H1 (cell line): Measurements from ENCODE around the gene LIPE. TPM values are rescaled to one million over a fixed set of nuclear protein-coding genes. Genes with fewer than 3 reads are reported as not detected.
A peak's percentile ranks its signal among the peaks of the same experiment; 100 is the strongest.

Experiments
- CTCF ChIA-PET: fragments of 300-600 bp; sonication (Branson Sonifier 250); formaldehyde crosslinking; loops from one replicate; lab custom pipeline; 2021; ENCODE audit not compliant: partially characterized antibody; lab: Charles Lee
- POLR2A ChIA-PET: fragments of 300-600 bp; sonication (Branson Sonifier 250); formaldehyde crosslinking; loops from one replicate; lab custom pipeline; 2021; ENCODE audit warnings: inconsistent platforms; ENCODE audit not compliant: partially characterized antibody; lab: Charles Lee
- DNase-seq, 2 experiments: peaks; one replicate each; pipeline versions ENCODE4 v3.0.0 to v3.0.0-alpha.2; 2010 to 2022; ENCODE audit warnings: low spot score in 2 of 2, low read depth in 1 of 2, mixed read lengths in 1 of 2
- FAIRE-seq: peaks from 2 replicates; lab custom pipeline; 2011; peaks lifted over from hg19 to GRCh38; lab: Jason Lieb, UNC
- H2AFZ ChIP-seq: 2 replicates; pipeline ENCODE4 v1.8.1; 2012; ENCODE audit warnings: low read length, inconsistent platforms
- H2AK5ac ChIP-seq: 2 replicates; pipeline ENCODE4 v1.6.1; 2013; ENCODE audit warnings: low read depth, low read length
- H2BK120ac ChIP-seq: replicated peaks from 2 replicates; pipeline ENCODE3; 2013; ENCODE audit warnings: low read depth, low read length, inconsistent platforms
- H2BK12ac ChIP-seq: 2 replicates; pipeline ENCODE4 v1.6.1; 2013; ENCODE audit warnings: low read depth, low read length
- H2BK15ac ChIP-seq: 2 replicates; pipeline ENCODE4 v1.6.1; 2013; ENCODE audit warnings: low read length
- H2BK20ac ChIP-seq: 2 replicates; pipeline ENCODE4 v1.6.1; 2013; ENCODE audit warnings: low read length
- H2BK5ac ChIP-seq: 2 replicates; pipeline ENCODE4 v1.6.1; 2013; ENCODE audit warnings: low read depth, low read length
- H3K14ac ChIP-seq: 2 replicates; pipeline ENCODE4 v1.6.1; 2013; ENCODE audit warnings: inconsistent platforms; ENCODE audit not compliant: insufficient read length
- H3K18ac ChIP-seq: 2 replicates; pipeline ENCODE4 v1.6.1; 2013; ENCODE audit warnings: low read length; ENCODE audit errors: extremely low read depth
- H3K23ac ChIP-seq: 2 replicates; pipeline ENCODE4 v1.6.1; 2013; ENCODE audit warnings: inconsistent platforms; ENCODE audit not compliant: insufficient read length
- H3K23me2 ChIP-seq: 2 replicates; pipeline ENCODE4 v1.6.1; 2013; ENCODE audit warnings: low read depth, low read length
- H3K27ac ChIP-seq: 2 replicates; pipeline ENCODE4 v1.6.1; 2011; ENCODE audit warnings: low read depth, low read length, inconsistent platforms
- H3K27me3 ChIP-seq, 4 experiments: replicated peaks in 1 of 4; 1 replicate in 1 of 4; 2 replicates in 3 of 4; pipeline versions ENCODE4 v1.6.1 to v1.8.1; 2011 to 2013; ENCODE audit warnings: low read length in 3 of 4, mild to moderate bottlenecking in 3 of 4, inconsistent platforms in 2 of 4, mixed read lengths in 2 of 4, moderate library complexity in 1 of 4; ENCODE audit not compliant: control insufficient read depth in 3 of 4, insufficient read depth in 3 of 4; ENCODE audit errors: extremely low read depth in 1 of 4
- H3K36me3 ChIP-seq, 4 experiments: 2 replicates each; pipeline versions ENCODE4 v1.6.1 to v1.8.1; 2011 to 2013; ENCODE audit warnings: mild to moderate bottlenecking in 4 of 4, low read length in 3 of 4, moderate library complexity in 2 of 4, control low read depth in 1 of 4, inconsistent platforms in 1 of 4; ENCODE audit not compliant: insufficient read depth in 4 of 4, control insufficient read depth in 2 of 4
- H3K4ac ChIP-seq: replicated peaks from 2 replicates; pipeline ENCODE3; 2013; ENCODE audit warnings: low read length, low read depth, mixed read lengths, inconsistent platforms; ENCODE audit not compliant: insufficient read length
- H3K4me1 ChIP-seq, 4 experiments: replicated peaks in 1 of 4; 1 replicate in 1 of 4; 2 replicates in 3 of 4; pipeline versions ENCODE4 v1.6.1 to v1.8.1; 2011 to 2013; ENCODE audit warnings: low read length in 3 of 4, inconsistent platforms in 2 of 4, mixed read lengths in 1 of 4; ENCODE audit not compliant: insufficient read depth in 4 of 4, control insufficient read depth in 3 of 4
- H3K4me2 ChIP-seq, 2 experiments: 2 replicates each; pipeline versions ENCODE4 v1.6.1 to v1.8.1; 2011 to 2013; ENCODE audit warnings: low read depth in 2 of 2, low read length in 2 of 2, control low read depth in 1 of 2, inconsistent platforms in 1 of 2, mild to moderate bottlenecking in 1 of 2; ENCODE audit not compliant: insufficient read depth in 1 of 2
- H3K4me3 ChIP-seq, 4 experiments: fragments of 200-600, 300-600 bp in 1 of 4; sonication (generic), shearing (Covaris generic), sonication (Bioruptor Twin) in 1 of 4; 2 replicates each; pipeline versions ENCODE4 v1.5.1 to v1.8.1; 2011 to 2016; ENCODE audit warnings: low read length in 4 of 4, low read depth in 3 of 4, control low read depth in 2 of 4, inconsistent platforms in 2 of 4, mild to moderate bottlenecking in 2 of 4, mixed read lengths in 1 of 4, moderate library complexity in 1 of 4; ENCODE audit not compliant: insufficient read depth in 2 of 4; ENCODE audit errors: extremely low read depth in 1 of 4
- H3K56ac ChIP-seq: replicated peaks from 2 replicates; pipeline ENCODE3; 2013; ENCODE audit warnings: low read depth, mild to moderate bottlenecking, mixed read lengths, low read length, inconsistent platforms; ENCODE audit not compliant: insufficient read length
- H3K79me1 ChIP-seq: 2 replicates; pipeline ENCODE4 v1.6.1; 2013; ENCODE audit warnings: low read depth, low read length, control low read depth
- H3K79me2 ChIP-seq, 2 experiments: 2 replicates each; pipeline versions ENCODE4 v1.6.1 to v1.8.1; 2012 to 2013; ENCODE audit warnings: low read length in 2 of 2, mild to moderate bottlenecking in 2 of 2, inconsistent platforms in 1 of 2; ENCODE audit not compliant: insufficient read depth in 2 of 2, control insufficient read depth in 1 of 2
- H3K9ac ChIP-seq, 4 experiments: replicated peaks in 1 of 4; 1 replicate in 1 of 4; 2 replicates in 3 of 4; pipeline versions ENCODE4 v1.6.1 to v1.8.1; 2011 to 2013; ENCODE audit warnings: low read depth in 3 of 4, low read length in 3 of 4, control low read depth in 2 of 4, mild to moderate bottlenecking in 2 of 4, moderate library complexity in 2 of 4, inconsistent platforms in 1 of 4; ENCODE audit errors: extremely low read depth in 1 of 4
- H3K9me3 ChIP-seq, 2 experiments: 2 replicates each; pipeline versions ENCODE4 v1.6.1 to v1.8.1; 2012 to 2013; ENCODE audit warnings: mild to moderate bottlenecking in 2 of 2, moderate library complexity in 2 of 2, control low read depth in 1 of 2, inconsistent platforms in 1 of 2, low read depth in 1 of 2, low read length in 1 of 2, mixed read lengths in 1 of 2; ENCODE audit not compliant: insufficient read depth in 2 of 2
- H4K20me1 ChIP-seq, 2 experiments: replicated peaks in 1 of 2; 2 replicates each; pipeline versions ENCODE3 to v1.8.1; 2011 to 2013; ENCODE audit warnings: inconsistent platforms in 2 of 2, low read length in 2 of 2, mild to moderate bottlenecking in 1 of 2; ENCODE audit not compliant: insufficient read depth in 2 of 2, control insufficient read depth in 1 of 2
- H4K5ac ChIP-seq: 2 replicates; pipeline ENCODE4 v1.6.1; 2013; ENCODE audit warnings: low read length, low read depth, mixed read lengths, inconsistent platforms; ENCODE audit not compliant: insufficient read length
- H4K8ac ChIP-seq: 2 replicates; pipeline ENCODE4 v1.8.0; 2013; ENCODE audit warnings: mild to moderate bottlenecking, moderate library complexity, low read length, inconsistent platforms; ENCODE audit not compliant: insufficient read depth; ENCODE audit errors: extremely low read depth
- H4K91ac ChIP-seq: replicated peaks from 2 replicates; pipeline ENCODE3; 2013; ENCODE audit warnings: low read length, mixed read lengths, inconsistent platforms; ENCODE audit not compliant: insufficient read length
- POU5F1 ChIP-seq: IDR thresholded peaks from 2 replicates; pipeline ENCODE4 v1.6.1; 2011; ENCODE audit warnings: low read depth, mild to moderate bottlenecking, low read length, moderate library complexity
- RAD21 ChIP-seq, 2 experiments: IDR thresholded peaks in 1 of 2; conservative IDR thresholded peaks in 1 of 2; 2 replicates each; pipeline ENCODE4 v1.6.1; 2011; ENCODE audit warnings: low read depth in 2 of 2, low read length in 2 of 2, improper control_type of control experiment in 1 of 2, inconsistent platforms in 1 of 2, mild to moderate bottlenecking in 1 of 2, moderate library complexity in 1 of 2
- SAP30 ChIP-seq: fragments of 300-600 bp; sonication (generic); IDR thresholded peaks from 2 replicates; pipeline ENCODE4 v1.7.1; 2012; ENCODE audit warnings: low read length, moderate library complexity, mild to moderate bottlenecking, inconsistent platforms; ENCODE audit not compliant: insufficient read depth, insufficient replicate concordance
- YY1 ChIP-seq: IDR thresholded peaks from 2 replicates; pipeline ENCODE4 v1.6.1; 2011; ENCODE audit warnings: low read depth, mild to moderate bottlenecking, low read length
- WGBS, 2 experiments: shearing (Covaris generic) in 1 of 2; methylation state at CpG; one replicate each; pipeline versions ENCODE4 v1.1.6 to v1.1.7; 2013 to 2015; ENCODE audit warnings: low lambda C conversion rate in 2 of 2, mixed read lengths in 2 of 2, inconsistent platforms in 1 of 2, low coverage in 1 of 2, missing lambda C conversion rate in 1 of 2; ENCODE audit not compliant: insufficient replicate concordance in 2 of 2, insufficient coverage in 1 of 2, insufficient read length in 1 of 2; ENCODE audit errors: extremely low coverage in 1 of 2, missing lambda C conversion rate in 1 of 2; 5-methylcytosine and 5-hydroxymethylcytosine counted together
- polyA plus RNA-seq, 7 experiments: library from polyadenylated mRNA; depleted of rRNA in 3 of 7; stranded (reverse) in 5 of 7; unstranded in 2 of 7; fragments of >200 nt in 5 of 7; fragments of 200-250 nt in 2 of 7; gene quantifications; 1 replicate in 5 of 7; 2 replicates in 1 of 7; 4 replicates in 1 of 7; pipeline versions ENCODE4 v1.2.1 to v1.2.3, GENCODE V29; 2011 to 2013; ENCODE audit warnings: missing spikeins in 2 of 7, mixed read lengths in 2 of 7
- total RNA-seq: library from RNA; stranded (reverse); fragmentation: NEBNext Ultra II Directional; extraction: Animal tissue kit (Norgen Biotek cat#: 25700); gene quantifications from 2 replicates; pipeline ENCODE4 v1.2.1, GENCODE V29; 2021
- TF ChIP-seq, protein P1 (sequence below), 3 experiments: IDR thresholded peaks; 1 replicate in 2 of 3; 2 replicates in 1 of 3; pipeline versions ENCODE4 v1.5.1 to v1.6.1; 2011; ENCODE audit warnings: low read length in 3 of 3, mild to moderate bottlenecking in 3 of 3, inconsistent platforms in 2 of 3, low read depth in 1 of 3, moderate library complexity in 1 of 3; ENCODE audit not compliant: insufficient read depth in 1 of 3; ENCODE audit errors: control extremely low read depth in 1 of 3
- TF ChIP-seq, protein P2 (sequence below): IDR thresholded peaks from 2 replicates; pipeline ENCODE4 v1.6.1; 2011; ENCODE audit warnings: low read length, improper control_type of control experiment
- TF ChIP-seq, protein P3 (sequence below): IDR thresholded peaks from 2 replicates; pipeline ENCODE4 v1.6.1; 2012; ENCODE audit warnings: inconsistent platforms

The LIPE gene
- total and polyA plus RNA-seq, 2 of the 8 experiments (the other 6 are each of a cell fraction or from before 2014, with no cell fraction given), result 8.7 to 15.9 TPM

DNA sequence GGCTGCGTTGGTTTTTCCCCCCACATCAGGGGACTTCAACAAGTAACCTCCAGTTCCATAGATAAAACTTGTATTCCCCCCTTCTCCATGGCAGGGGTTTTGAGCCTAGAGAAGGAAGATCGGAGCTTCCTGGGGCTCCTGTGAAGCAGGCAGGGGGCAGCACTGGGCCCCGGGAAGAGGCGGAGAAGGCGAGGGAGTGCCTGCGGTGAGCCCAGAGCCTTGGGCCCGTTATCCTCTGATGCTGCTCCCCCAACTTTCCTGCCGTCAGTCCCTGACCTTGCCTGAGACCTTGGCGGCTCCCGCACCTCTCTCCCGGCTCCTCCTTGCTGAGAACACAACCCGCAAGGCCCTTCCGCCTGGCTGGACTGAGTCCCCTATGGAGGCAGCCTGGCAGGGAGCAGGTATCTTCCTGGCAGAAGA, 2.5 kb downstream of the LIPE start:
- H3K23ac ChIP-seq, result no peak overlapping the region
- no peak overlapping the region; the same call in 1 of the 2 replicates for H2BK20ac ChIP-seq
- ChIA-PET CTCF (interaction anchor here (0.8 to 10.3 kb wide), 11 partner anchors 11 to 285 kb away, joined by 3 to 101 read pairs (median 3); partner anchors contain the start of gene CXCL17), POLR2A (interaction anchor here (0.5 to 3.1 kb wide), 11 partner anchors 9 to 1897 kb away, joined by 3 to 24 read pairs (median 6); no protein-coding TSS in a partner anchor)
- peaks cover 7% of the 10 kb centered on the region; the same call in 1 of the 2 replicates for H3K23me2 ChIP-seq
- no peak overlapping the region for H2AK5ac ChIP-seq
- peaks cover 0 to 13% (median 4%) of the 10 kb centered on the region in 4 experiments; a peak in 5 of 7 replicates for H3K4me1 ChIP-seq
- peaks cover 4 to 9% of the 10 kb centered on the region in 2 experiments for H3K9me3 ChIP-seq
- H3K4me2 ChIP-seq, result 0 out of 4 replicates have a peak overlapping the region, but pooled peaks of 1 of the 2 experiments have one; percentile 4
- H4K91ac ChIP-seq, result no peak overlapping the region
- no peak overlapping the region for H2AFZ ChIP-seq
- no peak overlapping the region for H4K5ac ChIP-seq
- H2BK120ac ChIP-seq, result no peak overlapping the region
- H3K27me3 ChIP-seq, result peaks cover 13 to 41% (median 36%) of the 10 kb centered on the region in 4 experiments
- FAIRE-seq (no peak), DNase-seq (peak in 1 of 2 experiments; percentile 63)
- no peak overlapping the region for H3K56ac ChIP-seq
- 0 out of 2 replicates have a peak overlapping the region, but pooled peaks have one; percentile 55 for H3K18ac ChIP-seq
- H2BK15ac ChIP-seq, result peak overlapping the region; percentile 65; the same call in 1 of the 2 replicates
- H4K8ac ChIP-seq, result no peak overlapping the region
- no peaks in the 10 kb centered on the region for H3K36me3 ChIP-seq
- no peak overlapping the region for H3K4me3 ChIP-seq
- H3K79me1 ChIP-seq, result no peaks in the 10 kb centered on the region
- H3K9ac ChIP-seq, result no peak overlapping the region
- H3K79me2 ChIP-seq, result no peaks in the 10 kb centered on the region
- H3K4ac ChIP-seq, result no peak overlapping the region
- H4K20me1 ChIP-seq, result peaks cover 7 to 14% of the 10 kb centered on the region in 2 experiments
- no peak overlapping the region for H2BK12ac ChIP-seq
- no peak overlapping the region for H3K27ac ChIP-seq
- H2BK5ac ChIP-seq, result no peak overlapping the region
- 82% methylated on average over 12 of the region's 13 CpGs; no CpG with 5 or more reads in 1 of the 2 experiments for WGBS, 2 experiments
- H3K14ac ChIP-seq, result no peak overlapping the region
- TF ChIP-seq, protein P1, sequence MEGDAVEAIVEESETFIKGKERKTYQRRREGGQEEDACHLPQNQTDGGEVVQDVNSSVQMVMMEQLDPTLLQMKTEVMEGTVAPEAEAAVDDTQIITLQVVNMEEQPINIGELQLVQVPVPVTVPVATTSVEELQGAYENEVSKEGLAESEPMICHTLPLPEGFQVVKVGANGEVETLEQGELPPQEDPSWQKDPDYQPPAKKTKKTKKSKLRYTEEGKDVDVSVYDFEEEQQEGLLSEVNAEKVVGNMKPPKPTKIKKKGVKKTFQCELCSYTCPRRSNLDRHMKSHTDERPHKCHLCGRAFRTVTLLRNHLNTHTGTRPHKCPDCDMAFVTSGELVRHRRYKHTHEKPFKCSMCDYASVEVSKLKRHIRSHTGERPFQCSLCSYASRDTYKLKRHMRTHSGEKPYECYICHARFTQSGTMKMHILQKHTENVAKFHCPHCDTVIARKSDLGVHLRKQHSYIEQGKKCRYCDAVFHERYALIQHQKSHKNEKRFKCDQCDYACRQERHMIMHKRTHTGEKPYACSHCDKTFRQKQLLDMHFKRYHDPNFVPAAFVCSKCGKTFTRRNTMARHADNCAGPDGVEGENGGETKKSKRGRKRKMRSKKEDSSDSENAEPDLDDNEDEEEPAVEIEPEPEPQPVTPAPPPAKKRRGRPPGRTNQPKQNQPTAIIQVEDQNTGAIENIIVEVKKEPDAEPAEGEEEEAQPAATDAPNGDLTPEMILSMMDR (IDR thresholded peaks at IDR 0.05; ENCODE audit: control extremely low read depth in 1 of 3, insufficient read depth in 1 of 3, low read depth in 1 of 3, low read length in 3 of 3), result peak; percentile 36 to 49 (median 38); a peak in 3 of 4 replicates
- TF ChIP-seq POU5F1 (no peak), SAP30 (no peak), YY1 (no peak), RAD21 (IDR thresholded peaks at IDR 0.05 in 1 of 2, conservative IDR thresholded peaks at IDR 0.05 in 1 of 2; ENCODE audit: low read depth in 2 of 2, low read length in 2 of 2) (peak in 1 of 2 experiments; percentile 27; a peak in 1 of 4 replicates)
- TF ChIP-seq, protein P2, sequence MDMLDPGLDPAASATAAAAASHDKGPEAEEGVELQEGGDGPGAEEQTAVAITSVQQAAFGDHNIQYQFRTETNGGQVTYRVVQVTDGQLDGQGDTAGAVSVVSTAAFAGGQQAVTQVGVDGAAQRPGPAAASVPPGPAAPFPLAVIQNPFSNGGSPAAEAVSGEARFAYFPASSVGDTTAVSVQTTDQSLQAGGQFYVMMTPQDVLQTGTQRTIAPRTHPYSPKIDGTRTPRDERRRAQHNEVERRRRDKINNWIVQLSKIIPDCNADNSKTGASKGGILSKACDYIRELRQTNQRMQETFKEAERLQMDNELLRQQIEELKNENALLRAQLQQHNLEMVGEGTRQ, result no peak
- TF ChIP-seq, protein P3, sequence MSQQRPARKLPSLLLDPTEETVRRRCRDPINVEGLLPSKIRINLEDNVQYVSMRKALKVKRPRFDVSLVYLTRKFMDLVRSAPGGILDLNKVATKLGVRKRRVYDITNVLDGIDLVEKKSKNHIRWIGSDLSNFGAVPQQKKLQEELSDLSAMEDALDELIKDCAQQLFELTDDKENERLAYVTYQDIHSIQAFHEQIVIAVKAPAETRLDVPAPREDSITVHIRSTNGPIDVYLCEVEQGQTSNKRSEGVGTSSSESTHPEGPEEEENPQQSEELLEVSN, result no peak
